ENCODE data around the gene PITPNM3. TPM values are rescaled to one million over a fixed set of nuclear protein-coding genes. Genes with fewer than 3 reads are reported as not detected.
A peak's percentile ranks its signal among the peaks of the same experiment; 100 is the strongest.

Gene PITPNM3
- total RNA-seq, 1 donor from 2014 or later: 8.6 TPM

- Histone ChIP-seq H3K36me3 (no peaks in the 10 kb centered on the region), H3K4me3 (no peak overlapping the region), H3K9me3 (no peaks in the 10 kb centered on the region), H3K4me1 (peaks cover 5% of the 10 kb centered on the region), H3K27me3 (no peaks in the 10 kb centered on the region), H3K27ac (no peak overlapping the region)
- TF ChIP-seq, protein P1, sequence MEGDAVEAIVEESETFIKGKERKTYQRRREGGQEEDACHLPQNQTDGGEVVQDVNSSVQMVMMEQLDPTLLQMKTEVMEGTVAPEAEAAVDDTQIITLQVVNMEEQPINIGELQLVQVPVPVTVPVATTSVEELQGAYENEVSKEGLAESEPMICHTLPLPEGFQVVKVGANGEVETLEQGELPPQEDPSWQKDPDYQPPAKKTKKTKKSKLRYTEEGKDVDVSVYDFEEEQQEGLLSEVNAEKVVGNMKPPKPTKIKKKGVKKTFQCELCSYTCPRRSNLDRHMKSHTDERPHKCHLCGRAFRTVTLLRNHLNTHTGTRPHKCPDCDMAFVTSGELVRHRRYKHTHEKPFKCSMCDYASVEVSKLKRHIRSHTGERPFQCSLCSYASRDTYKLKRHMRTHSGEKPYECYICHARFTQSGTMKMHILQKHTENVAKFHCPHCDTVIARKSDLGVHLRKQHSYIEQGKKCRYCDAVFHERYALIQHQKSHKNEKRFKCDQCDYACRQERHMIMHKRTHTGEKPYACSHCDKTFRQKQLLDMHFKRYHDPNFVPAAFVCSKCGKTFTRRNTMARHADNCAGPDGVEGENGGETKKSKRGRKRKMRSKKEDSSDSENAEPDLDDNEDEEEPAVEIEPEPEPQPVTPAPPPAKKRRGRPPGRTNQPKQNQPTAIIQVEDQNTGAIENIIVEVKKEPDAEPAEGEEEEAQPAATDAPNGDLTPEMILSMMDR (IDR thresholded peaks at IDR 0.05): no peak
- TF ChIP-seq POLR2A (IDR thresholded peaks at IDR 0.05) (no peak), POLR2AphosphoS5 (IDR thresholded peaks at IDR 0.05; ENCODE audit: insufficient read depth in 1 of 2, low read depth in 1 of 2) (no peak)
- DNase-seq (ENCODE audit: extremely low spot score in 2 of 2): no peak
- intact Hi-C loops (cut with DNase I): no loop called here
Measured at GRCh38 chr17:6479622-6480302, 76.6 kb downstream of the PITPNM3 start.

DNA sequence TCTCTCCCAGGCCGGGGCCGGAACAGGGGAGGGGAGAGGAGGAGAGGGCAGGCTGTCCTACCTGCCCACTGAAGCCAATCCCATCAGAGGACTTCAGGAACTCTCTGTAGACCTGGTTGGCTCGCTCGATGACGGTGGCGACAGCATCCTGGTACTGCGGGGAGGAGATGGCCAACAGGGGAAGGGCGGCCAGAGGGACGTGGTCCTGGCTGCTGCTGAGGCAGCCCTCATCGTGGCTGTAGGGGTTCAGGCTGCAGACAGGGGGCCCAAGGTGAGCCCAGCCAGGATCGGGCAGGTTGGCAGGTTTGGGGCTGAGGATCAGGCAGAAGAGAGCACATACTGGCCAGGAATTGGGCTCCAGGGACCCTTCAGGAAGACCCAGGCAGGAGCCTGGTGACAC, 77.9 kb downstream of the PITPNM3 start:
- Histone ChIP-seq H3K36me3 (no peaks in the 10 kb centered on the region), H3K27ac (no peak overlapping the region), H3K27me3 (no peaks in the 10 kb centered on the region), H3K4me1 (peaks cover 5% of the 10 kb centered on the region), H3K9me3 (no peaks in the 10 kb centered on the region), H3K4me3 (no peak overlapping the region)
- TF ChIP-seq POLR2AphosphoS5 (IDR thresholded peaks at IDR 0.05; ENCODE audit: insufficient read depth in 1 of 2, low read depth in 1 of 2) (no peak), POLR2A (IDR thresholded peaks at IDR 0.05) (no peak)
- TF ChIP-seq, protein P1 (IDR thresholded peaks at IDR 0.05): no peak
- DNase-seq (ENCODE audit: extremely low spot score in 2 of 2): no peak
- intact Hi-C loops (cut with DNase I): no loop called here

- no peak for TF ChIP-seq POLR2AphosphoS5 (IDR thresholded peaks at IDR 0.05; ENCODE audit: insufficient read depth in 1 of 2, low read depth in 1 of 2)
- no peaks in the 10 kb centered on the region for H3K27me3 ChIP-seq
- peaks cover 10% of the 10 kb centered on the region for H3K4me1 ChIP-seq
- intact Hi-C loops (cut with DNase I): no loop called here
- no peak overlapping the region for H3K4me3 ChIP-seq
- no peak for DNase-seq (ENCODE audit: extremely low spot score in 2 of 2)
- H3K9me3 ChIP-seq: no peaks in the 10 kb centered on the region
- H3K36me3 ChIP-seq: no peaks in the 10 kb centered on the region
- no peak overlapping the region for H3K27ac ChIP-seq
Measured at GRCh38 chr17:6477831-6478383, 78.4 kb downstream of the PITPNM3 start.

DNA sequence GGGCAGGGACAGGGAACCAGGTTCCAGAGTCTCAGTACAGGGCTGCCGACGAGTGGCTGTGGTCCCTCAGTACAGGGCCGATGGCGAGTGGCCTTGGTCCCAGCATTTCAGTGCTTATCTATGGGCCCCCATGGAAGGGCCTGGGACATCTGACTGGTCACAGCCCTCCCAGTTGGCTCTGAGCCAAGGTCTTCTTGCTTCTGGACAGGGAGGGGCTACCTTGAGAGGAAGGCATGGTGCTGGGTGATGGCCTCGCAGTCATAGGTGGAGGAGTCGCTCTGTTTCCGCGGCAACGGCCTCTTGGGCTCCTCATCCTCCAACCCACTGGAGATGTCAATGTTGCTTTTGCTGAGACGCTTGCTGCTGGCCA, 79.6 kb downstream of the PITPNM3 start:
- Histone ChIP-seq H3K36me3 (no peaks in the 10 kb centered on the region), H3K27ac (no peak overlapping the region), H3K4me3 (no peak overlapping the region), H3K27me3 (no peaks in the 10 kb centered on the region), H3K4me1 (peaks cover 18% of the 10 kb centered on the region), H3K9me3 (no peaks in the 10 kb centered on the region)
- intact Hi-C loops (cut with DNase I): no loop called here
- DNase-seq (ENCODE audit: extremely low spot score in 2 of 2): no peak
- TF ChIP-seq, protein P1 (IDR thresholded peaks at IDR 0.05): no peak
- TF ChIP-seq POLR2AphosphoS5 (IDR thresholded peaks at IDR 0.05; ENCODE audit: insufficient read depth in 1 of 2, low read depth in 1 of 2): no peak
- no peak for TF ChIP-seq POLR2A (IDR thresholded peaks at IDR 0.05)

DNA sequence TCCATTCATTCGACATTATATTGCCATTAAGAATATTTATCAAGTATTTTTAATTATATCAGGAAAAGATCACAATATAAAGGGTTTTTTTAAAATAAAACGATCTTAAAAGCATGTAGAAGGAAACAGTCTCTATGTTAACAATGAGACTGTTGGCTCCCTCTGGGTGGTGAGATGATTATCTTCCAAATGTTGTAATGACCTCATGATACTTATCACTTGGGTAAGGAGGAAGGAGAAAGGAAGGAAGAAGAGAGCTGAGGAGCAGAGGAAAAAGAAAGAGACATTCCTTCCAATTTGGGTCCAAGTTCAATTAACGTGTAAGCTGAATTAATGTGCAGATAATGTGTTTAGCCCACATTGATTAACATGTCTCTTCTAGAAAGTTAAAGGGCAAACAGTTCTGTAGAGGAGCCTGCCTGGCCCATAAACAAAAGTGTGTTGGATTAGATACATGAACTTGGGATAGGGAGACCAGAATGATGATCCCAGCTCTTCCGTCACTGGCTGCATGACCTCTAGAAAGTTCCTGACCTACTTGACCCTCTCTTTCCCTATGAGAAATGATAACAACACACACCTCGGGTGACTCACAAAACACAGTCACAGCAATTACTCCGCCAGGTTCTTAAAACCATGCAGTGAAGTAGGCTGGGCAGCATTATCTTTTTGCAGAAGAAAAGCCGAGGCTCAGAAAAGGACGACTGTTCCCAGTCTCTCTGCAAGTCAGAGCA, 80.1 kb downstream of the PITPNM3 start:
- peaks cover 23% of the 10 kb centered on the region for H3K4me1 ChIP-seq
- intact Hi-C loops (cut with DNase I): no loop called here
- no peaks in the 10 kb centered on the region for H3K9me3 ChIP-seq
- H3K4me3 ChIP-seq: no peak overlapping the region
- TF ChIP-seq, protein P1 (IDR thresholded peaks at IDR 0.05): no peak
- no peak for TF ChIP-seq POLR2A (IDR thresholded peaks at IDR 0.05)
- peak in 1 of 2 donors; percentile 9 for TF ChIP-seq POLR2AphosphoS5 (IDR thresholded peaks at IDR 0.05; ENCODE audit: insufficient read depth in 1 of 2, low read depth in 1 of 2)
- no peak for DNase-seq (ENCODE audit: extremely low spot score in 2 of 2)
- H3K27ac ChIP-seq: no peak overlapping the region
- no peaks in the 10 kb centered on the region for H3K27me3 ChIP-seq
- no peaks in the 10 kb centered on the region for H3K36me3 ChIP-seq
